Mesodermal cell (in vitro differentiated cells): ENCODE data around the gene PRDM16.

Experiments
- H3K27ac ChIP-seq: 2 replicates; pipeline ENCODE4 v1.7.0; 2013; ENCODE audit warnings: mild to moderate bottlenecking, low read depth, low read length, moderate library complexity; ENCODE audit not compliant: severe bottlenecking
- H3K36me3 ChIP-seq: 2 replicates; pipeline ENCODE4 v1.7.1; 2013; ENCODE audit warnings: mild to moderate bottlenecking, low read length, moderate library complexity; ENCODE audit not compliant: control insufficient read depth, insufficient read depth
- H3K4me1 ChIP-seq: one replicate; pipeline ENCODE4 v1.7.1; 2013; ENCODE audit warnings: mild to moderate bottlenecking, low read length; ENCODE audit not compliant: insufficient read depth, control insufficient read depth, poor library complexity, severe bottlenecking
- H3K4me3 ChIP-seq: 2 replicates; pipeline ENCODE4 v1.7.0; 2013; ENCODE audit warnings: low read length, control low read depth, mild to moderate bottlenecking; ENCODE audit not compliant: insufficient read depth, poor library complexity, severe bottlenecking; ENCODE audit errors: extremely low read depth
- H3K9me3 ChIP-seq: 2 replicates; pipeline ENCODE4 v1.7.1; 2013; ENCODE audit warnings: mild to moderate bottlenecking, low read length, moderate library complexity; ENCODE audit not compliant: control insufficient read depth
- WGBS, 2 experiments: methylation state at CpG; one replicate each; pipeline ENCODE4 v1.1.5; 2013; ENCODE audit warnings: missing lambda C conversion rate in 2 of 2; ENCODE audit not compliant: insufficient coverage in 2 of 2; 5-methylcytosine and 5-hydroxymethylcytosine counted together

PRDM16 gene

GRCh38 chr1:3271866-3272265, 202.9 kb downstream of the PRDM16 start:
- H3K27ac ChIP-seq, result no peak overlapping the region
- H3K9me3 ChIP-seq, result no peaks in the 10 kb centered on the region
- 91 to 93% methylated on average over 8 to 9 of the region's 9 CpGs for WGBS, 2 experiments
- no peaks in the 10 kb centered on the region for H3K4me1 ChIP-seq
- no peaks in the 10 kb centered on the region for H3K36me3 ChIP-seq
- H3K4me3 ChIP-seq, result no peak overlapping the region

- H3K27ac ChIP-seq, result no peak overlapping the region
- 85 to 89% methylated on average over 28 to 29 of the region's 29 CpGs for WGBS, 2 experiments
- H3K4me3 ChIP-seq, result no peak overlapping the region
- no peaks in the 10 kb centered on the region for H3K9me3 ChIP-seq
- H3K36me3 ChIP-seq, result no peaks in the 10 kb centered on the region
- H3K4me1 ChIP-seq, result no peaks in the 10 kb centered on the region
These were observed 203.5 kb downstream of the PRDM16 start for GRCh38 chr1:3272321-3273045.

- H3K27ac ChIP-seq, result no peak overlapping the region
- no peaks in the 10 kb centered on the region for H3K4me1 ChIP-seq
- no peaks in the 10 kb centered on the region for H3K9me3 ChIP-seq
- H3K4me3 ChIP-seq, result no peak overlapping the region
- no peaks in the 10 kb centered on the region for H3K36me3 ChIP-seq
- WGBS, 2 experiments, result 94 to 98% methylated on average over 4 of the region's 4 CpGs
These were observed 204.4 kb downstream of the PRDM16 start for GRCh38 chr1:3273447-3273846.

- no peaks in the 10 kb centered on the region for H3K4me1 ChIP-seq
- H3K27ac ChIP-seq, result no peak overlapping the region
- no peaks in the 10 kb centered on the region for H3K36me3 ChIP-seq
- WGBS, 2 experiments, result 95 to 96% methylated on average over 4 to 11 of the region's 12 CpGs
- H3K4me3 ChIP-seq, result no peak overlapping the region
- no peaks in the 10 kb centered on the region for H3K9me3 ChIP-seq
These were observed 206.0 kb downstream of the PRDM16 start for GRCh38 chr1:3274972-3275371.

- 89 to 92% methylated on average over 37 of the region's 37 CpGs for WGBS, 2 experiments
- no peaks in the 10 kb centered on the region for H3K4me1 ChIP-seq
- no peaks in the 10 kb centered on the region for H3K36me3 ChIP-seq
- H3K27ac ChIP-seq, result no peak overlapping the region
- no peak overlapping the region for H3K4me3 ChIP-seq
- H3K9me3 ChIP-seq, result no peaks in the 10 kb centered on the region
These were observed 206.7 kb downstream of the PRDM16 start for GRCh38 chr1:3275471-3276340.

- Histone ChIP-seq H3K4me1 (no peaks in the 10 kb centered on the region), H3K36me3 (no peaks in the 10 kb centered on the region), H3K27ac (no peak overlapping the region), H3K4me3 (no peak overlapping the region), H3K9me3 (no peaks in the 10 kb centered on the region)
- WGBS, 2 experiments, result 93% methylated on average over 22 of the region's 22 CpGs
These were observed 207.4 kb downstream of the PRDM16 start for GRCh38 chr1:3276341-3276800.

GRCh38 chr1:3277011-3277471, 208.0 kb downstream of the PRDM16 start:
- no peaks in the 10 kb centered on the region for H3K4me1 ChIP-seq
- H3K27ac ChIP-seq, result no peak overlapping the region
- 89 to 91% methylated on average over 13 to 15 of the region's 15 CpGs for WGBS, 2 experiments
- H3K9me3 ChIP-seq, result no peaks in the 10 kb centered on the region
- no peaks in the 10 kb centered on the region for H3K36me3 ChIP-seq
- no peak overlapping the region for H3K4me3 ChIP-seq

- Histone ChIP-seq H3K36me3 (no peaks in the 10 kb centered on the region), H3K9me3 (no peaks in the 10 kb centered on the region), H3K4me1 (no peaks in the 10 kb centered on the region), H3K27ac (no peak overlapping the region), H3K4me3 (no peak overlapping the region)
- 93 to 97% methylated on average over 14 to 16 of the region's 19 CpGs for WGBS, 2 experiments
These were observed 208.6 kb downstream of the PRDM16 start for GRCh38 chr1:3277623-3278022.

- 90 to 96% methylated on average over 30 to 32 of the region's 37 CpGs for WGBS, 2 experiments
These were observed 209.6 kb downstream of the PRDM16 start for GRCh38 chr1:3278416-3279181.

GRCh38 chr1:3279182-3279470, 210.1 kb downstream of the PRDM16 start:
- Histone ChIP-seq H3K9me3 (no peaks in the 10 kb centered on the region), H3K36me3 (no peaks in the 10 kb centered on the region), H3K4me3 (no peak overlapping the region), H3K4me1 (no peaks in the 10 kb centered on the region), H3K27ac (no peak overlapping the region)
- 93 to 94% methylated on average over 10 to 19 of the region's 19 CpGs for WGBS, 2 experiments

More at GRCh38 chr1:3278416-3279181, 209.6 kb downstream of the PRDM16 start:
- no peaks in the 10 kb centered on the region for H3K4me1 ChIP-seq
- H3K9me3 ChIP-seq, result no peaks in the 10 kb centered on the region
- no peak overlapping the region for H3K27ac ChIP-seq
- no peaks in the 10 kb centered on the region for H3K36me3 ChIP-seq
- no peak overlapping the region for H3K4me3 ChIP-seq
